C4-2B (cell line): ENCODE measurements around the gene RUNDC3A.

Source experiments
- CTCF ChIP-seq: fragments of 450-650 bp; conservative IDR thresholded peaks from 2 replicates; pipeline ENCODE4 v1.5.1; 2017; ENCODE audit warnings: mild to moderate bottlenecking
- ZFX ChIP-seq: fragments of 450-650 bp; IDR thresholded peaks from 2 replicates; pipeline ENCODE4 v1.6.1; 2017

- TF ChIP-seq CTCF (no peak), ZFX (no peak)
Measured at GRCh38 chr17:44287651-44288050, 20.8 kb upstream of the RUNDC3A start.
